Naive thymus-derived CD4-positive, alpha-beta T cell (primary cell): ENCODE measurements around the gene HHLA2. TPM values are rescaled to one million over a fixed set of nuclear protein-coding genes. Genes with fewer than 3 reads are reported as not detected.

ENCODE experiments used
- ATAC-seq: fragments of 150-1000 bp; cut with Tn5 transposase; 2 replicates; pipeline ENCODE4 v1.10.0; 2021; ENCODE audit warnings: mild to moderate bottlenecking, moderate library complexity
- CTCF ChIA-PET: fragments of 350-600 bp; sonication (Branson Sonifier 250); formaldehyde crosslinking; loops from one replicate; lab custom pipeline; 2021; ENCODE audit warnings: antibody characterized with exemption; lab: Charles Lee
- POLR2A ChIA-PET: fragments of 350-600 bp; sonication (Branson Sonifier 250); formaldehyde crosslinking; loops from one replicate; lab custom pipeline; 2021; ENCODE audit warnings: antibody characterized with exemption, inconsistent platforms; lab: Charles Lee
- DNase-seq, 9 donors: peaks; one replicate each; pipeline versions ENCODE4 v3.0.0 to v3.0.0-alpha.2; 2020 to 2022; ENCODE audit warnings: mixed read lengths in 1 of 9
- H3K27ac ChIP-seq: one replicate; pipeline ENCODE4 v1.7.0; 2013; ENCODE audit warnings: mild to moderate bottlenecking, low read depth, low read length, moderate library complexity
- H3K27me3 ChIP-seq, 2 donors: one replicate each; pipeline ENCODE4 v1.7.0; 2013; ENCODE audit warnings: low read length in 2 of 2, mild to moderate bottlenecking in 2 of 2, moderate library complexity in 2 of 2; ENCODE audit not compliant: control insufficient read depth in 2 of 2, insufficient read depth in 2 of 2
- H3K36me3 ChIP-seq, 3 experiments: 1 replicate in 2 of 3; 2 replicates in 1 of 3; pipeline ENCODE4 v1.7.0; 2013; ENCODE audit warnings: low read length in 3 of 3, mild to moderate bottlenecking in 3 of 3, moderate library complexity in 1 of 3; ENCODE audit not compliant: insufficient read depth in 3 of 3, control insufficient read depth in 2 of 3
- H3K4me1 ChIP-seq, 2 donors: one replicate each; pipeline ENCODE4 v1.7.0; 2013; ENCODE audit warnings: low read length in 2 of 2, mild to moderate bottlenecking in 2 of 2, moderate library complexity in 1 of 2; ENCODE audit not compliant: control insufficient read depth in 2 of 2, insufficient read depth in 2 of 2
- H3K4me3 ChIP-seq: 2 replicates; pipeline ENCODE4 v1.7.0; 2013; ENCODE audit warnings: mild to moderate bottlenecking, low read length
- H3K9me3 ChIP-seq, 3 experiments: 1 replicate in 2 of 3; 2 replicates in 1 of 3; pipeline ENCODE4 v1.7.0; 2013; ENCODE audit warnings: low read length in 3 of 3; ENCODE audit not compliant: control insufficient read depth in 2 of 3
- H3K27ac Mint-ChIP-seq, 9 donors: one replicate each; pipeline ENCODE4 v1.8.0; 2020 to 2022; ENCODE audit warnings: mixed read lengths in 9 of 9, mild to moderate bottlenecking in 8 of 9, moderate library complexity in 5 of 9, inconsistent platforms in 2 of 9
- H3K27me3 Mint-ChIP-seq, 5 donors: one replicate each; pipeline ENCODE4 v1.8.0; 2021 to 2022; ENCODE audit warnings: mixed read lengths in 5 of 5, mild to moderate bottlenecking in 1 of 5
- H3K36me3 Mint-ChIP-seq, 5 donors: one replicate each; pipeline ENCODE4 v1.8.0; 2020 to 2022; ENCODE audit warnings: mixed read lengths in 5 of 5, mild to moderate bottlenecking in 3 of 5, inconsistent platforms in 1 of 5
- H3K4me1 Mint-ChIP-seq, 7 donors: one replicate each; pipeline ENCODE4 v1.8.0; 2020 to 2022; ENCODE audit warnings: mixed read lengths in 7 of 7, mild to moderate bottlenecking in 3 of 7, inconsistent platforms in 1 of 7
- H3K4me3 Mint-ChIP-seq, 10 donors: one replicate each; pipeline ENCODE4 v1.8.0; 2020 to 2022; ENCODE audit warnings: mild to moderate bottlenecking in 10 of 10, mixed read lengths in 10 of 10, moderate library complexity in 6 of 10, inconsistent platforms in 2 of 10
- H3K9me3 Mint-ChIP-seq, 11 donors: one replicate each; pipeline ENCODE4 v1.8.0; 2020 to 2022; ENCODE audit warnings: mixed read lengths in 11 of 11, mild to moderate bottlenecking in 4 of 11, inconsistent platforms in 1 of 11, moderate library complexity in 1 of 11
- intact Hi-C, 2 donors: fragments of 100-400 bp; cut with micrococcal nuclease; formaldehyde crosslinking; loops; one replicate each; pipeline ENCODE4 v1.15.1; 2023
- polyA plus RNA-seq, 2 donors: library from polyadenylated mRNA; unstranded; fragments of 300-500 nt; fragmentation: Illumina TruSeq; gene quantifications; one replicate each; pipeline ENCODE4 v1.2.3, GENCODE V29; 2021
- total RNA-seq, 6 experiments: library from RNA in 5 of 6; stranded (reverse) in 5 of 6; gene quantifications; 1 replicate in 5 of 6; 2 replicates in 1 of 6; pipeline ENCODE4 v1.2.3 and lab custom pipeline; 2021 to 2026

HHLA2 gene
- total and polyA plus RNA-seq, 7 experiments from 2014 or later: 0.13 to 4.5 (median 0.34) TPM; not detected in 1

DNA sequence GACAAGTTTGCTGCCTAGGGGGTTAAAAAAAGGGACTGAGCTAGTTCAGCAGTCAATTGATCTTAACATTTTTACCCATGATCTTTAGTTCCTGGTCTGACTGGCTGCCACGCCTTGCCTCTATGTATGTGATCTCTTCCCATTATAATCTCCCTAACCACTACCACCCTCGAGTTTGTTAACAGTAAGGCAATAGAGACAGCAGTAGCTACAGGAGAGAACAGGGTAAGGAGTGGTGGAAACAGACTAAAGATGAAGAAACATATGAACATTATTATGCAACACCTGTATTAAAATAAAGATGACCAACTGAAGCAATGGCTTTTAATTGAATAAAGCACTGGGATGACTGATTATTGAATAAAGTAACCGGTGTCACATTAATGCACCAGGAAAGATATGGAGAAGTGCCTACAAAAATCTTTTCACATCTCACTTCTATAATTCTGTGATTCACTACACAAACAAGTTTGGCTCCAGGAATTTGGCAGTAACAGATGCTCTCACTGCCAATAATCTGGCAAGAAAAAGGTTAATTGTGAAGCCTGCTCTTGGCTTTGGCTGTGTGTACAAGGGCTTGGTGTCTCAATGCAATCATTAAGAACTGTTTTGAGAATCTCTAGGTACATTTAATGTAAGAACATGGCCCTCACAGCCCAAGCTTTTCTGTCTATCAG is 95.7 kb downstream of the HHLA2 start:
- no peak overlapping the region for H3K27ac ChIP-seq
- H3K27me3 ChIP-seq: no peaks in the 10 kb centered on the region
- Mint-ChIP-seq H3K4me3 (no peak overlapping the region), H3K27me3 (peaks cover 0 to 13% (median 0%) of the 10 kb centered on the region in 5 donors), H3K36me3 (peaks cover 0 to 8% (median 0%) of the 10 kb centered on the region in 5 donors), H3K27ac (no peak overlapping the region), H3K4me1 (peaks cover 0 to 18% (median 0%) of the 10 kb centered on the region in 7 donors), H3K9me3 (peaks cover 0 to 4% (median 0%) of the 10 kb centered on the region in 11 donors)
- H3K4me1 ChIP-seq: peaks cover 0 to 2% of the 10 kb centered on the region in 2 donors
- intact Hi-C loops: no loop called here
- ATAC-seq (no peak), DNase-seq (no peak)
- POLR2A ChIA-PET: no interaction called here
- no peaks in the 10 kb centered on the region for H3K36me3 ChIP-seq
- CTCF ChIA-PET: interaction anchor here (1.0 to 1.9 kb wide), 2 partner anchors 13 to 15 kb away, joined by 3 to 5 read pairs; no protein-coding TSS in a partner anchor
- no peak overlapping the region for H3K4me3 ChIP-seq
- no peaks in the 10 kb centered on the region for H3K9me3 ChIP-seq

DNA sequence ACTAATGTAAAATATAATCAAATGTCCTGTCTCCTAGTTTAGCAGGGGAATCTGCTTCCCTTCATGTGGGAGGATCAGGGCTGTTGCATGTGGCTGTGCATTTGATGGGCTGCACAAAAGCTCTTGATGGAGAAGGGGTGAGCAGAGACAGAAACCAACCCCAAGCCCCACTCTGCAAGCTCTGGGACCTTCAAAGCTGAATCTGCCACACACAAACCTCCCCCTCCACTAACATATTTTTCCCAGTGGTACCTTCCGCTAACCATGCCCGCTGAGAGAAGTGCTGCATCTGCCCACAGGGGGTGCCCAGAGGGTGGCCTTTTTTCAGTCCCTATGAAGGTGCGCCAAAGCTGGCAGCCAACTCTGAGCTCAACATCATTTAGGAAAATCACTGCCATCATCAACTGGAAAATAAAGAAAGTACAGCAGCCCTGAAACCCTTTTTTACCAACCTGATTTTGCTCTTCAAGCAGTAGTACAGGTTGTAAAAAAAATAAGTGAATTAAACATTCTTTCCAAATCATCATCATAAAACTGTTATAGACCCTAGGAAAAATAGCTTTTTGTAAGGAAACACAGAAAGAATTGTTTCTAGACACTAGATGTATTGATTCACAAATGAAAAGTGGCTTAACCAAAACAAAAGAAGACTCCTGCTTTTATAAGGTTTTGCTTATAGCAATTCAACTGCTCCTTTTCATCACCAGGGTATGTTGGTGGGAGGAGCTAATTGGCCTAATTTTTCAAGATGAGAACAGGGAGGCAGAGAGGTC is 97.0 kb downstream of the HHLA2 start:
- ChIA-PET POLR2A (interaction anchor here (0.6 kb wide), 1 partner anchor 795 kb away, joined by 3 read pairs; no protein-coding TSS in a partner anchor), CTCF (no interaction called here)
- ATAC-seq (no peak), DNase-seq (no peak)
- H3K4me3 ChIP-seq: no peak overlapping the region
- Mint-ChIP-seq H3K4me3 (no peak overlapping the region), H3K4me1 (peaks cover 0 to 8% (median 0%) of the 10 kb centered on the region in 7 donors), H3K36me3 (peaks cover 0 to 8% (median 0%) of the 10 kb centered on the region in 5 donors), H3K27me3 (peaks cover 0 to 18% (median 0%) of the 10 kb centered on the region in 5 donors), H3K9me3 (peaks cover 0 to 4% (median 0%) of the 10 kb centered on the region in 11 donors), H3K27ac (no peak overlapping the region)
- peaks cover 0 to 2% of the 10 kb centered on the region in 2 donors for H3K4me1 ChIP-seq
- H3K36me3 ChIP-seq: no peaks in the 10 kb centered on the region
- no peak overlapping the region for H3K27ac ChIP-seq
- intact Hi-C loops: no loop called here
- no peaks in the 10 kb centered on the region for H3K9me3 ChIP-seq
- no peaks in the 10 kb centered on the region for H3K27me3 ChIP-seq

DNA sequence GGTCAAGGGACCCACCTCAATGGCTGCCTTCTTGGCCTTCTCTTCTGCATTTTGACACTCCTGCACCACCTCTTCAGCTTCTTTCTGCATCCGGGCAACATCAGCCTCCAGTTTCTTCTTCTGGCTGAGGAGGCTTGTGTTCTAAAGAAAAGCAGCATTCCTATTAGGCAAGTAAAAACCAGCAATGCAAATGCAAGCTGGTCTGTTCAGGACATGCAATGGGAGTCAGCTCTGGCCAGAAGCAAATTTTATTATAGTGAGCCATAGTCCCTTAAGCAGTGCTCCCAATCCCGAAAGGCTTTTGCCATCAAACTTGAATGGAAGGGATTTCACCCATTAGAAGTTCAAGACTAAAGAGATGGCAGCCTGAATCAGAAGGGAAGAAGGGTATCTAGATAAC is 97.7 kb downstream of the HHLA2 start:
- H3K27me3 ChIP-seq: no peaks in the 10 kb centered on the region
- CTCF ChIA-PET: no interaction called here
- Mint-ChIP-seq H3K27me3 (peaks cover 0 to 18% (median 0%) of the 10 kb centered on the region in 5 donors), H3K4me1 (peaks cover 0 to 2% (median 0%) of the 10 kb centered on the region in 7 donors), H3K9me3 (peaks cover 0 to 4% (median 0%) of the 10 kb centered on the region in 11 donors), H3K27ac (no peak overlapping the region), H3K36me3 (peaks cover 0 to 8% (median 0%) of the 10 kb centered on the region in 5 donors), H3K4me3 (no peak overlapping the region)
- H3K4me1 ChIP-seq: peaks cover 0 to 2% of the 10 kb centered on the region in 2 donors
- DNase-seq: no peak
- POLR2A ChIA-PET: interaction anchor here (0.6 kb wide), 1 partner anchor 796 kb away, joined by 3 read pairs; no protein-coding TSS in a partner anchor
- ATAC-seq: no peak
- no peak overlapping the region for H3K4me3 ChIP-seq
- no peaks in the 10 kb centered on the region for H3K36me3 ChIP-seq
- H3K27ac ChIP-seq: no peak overlapping the region
- intact Hi-C loops: no loop called here
- no peaks in the 10 kb centered on the region for H3K9me3 ChIP-seq

DNA sequence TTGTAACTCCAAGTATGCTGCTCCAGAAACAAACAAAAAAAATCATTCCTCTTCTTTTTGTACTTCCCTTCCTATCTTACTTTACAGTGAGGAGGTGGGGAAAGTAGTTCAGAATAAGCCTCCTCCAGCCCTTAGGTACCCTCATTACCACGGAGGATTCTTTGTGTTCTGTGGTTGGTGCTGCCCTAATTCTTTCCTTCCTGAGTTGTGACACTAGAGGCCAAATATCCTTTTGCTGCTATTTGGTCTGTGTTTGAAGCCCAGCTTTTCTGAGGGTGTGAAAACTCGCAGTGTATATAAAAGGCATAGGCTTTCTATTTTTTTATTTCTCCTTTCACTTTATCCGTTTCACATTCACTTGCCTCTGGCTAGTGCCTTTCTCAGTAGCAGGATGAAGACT is 98.2 kb downstream of the HHLA2 start:
- Mint-ChIP-seq H3K36me3 (peaks cover 0 to 9% (median 0%) of the 10 kb centered on the region in 5 donors), H3K4me1 (peaks cover 0 to 2% (median 0%) of the 10 kb centered on the region in 7 donors), H3K27ac (no peak overlapping the region), H3K9me3 (peaks cover 0 to 4% (median 0%) of the 10 kb centered on the region in 11 donors), H3K4me3 (no peak overlapping the region), H3K27me3 (peaks cover 0 to 18% (median 0%) of the 10 kb centered on the region in 5 donors)
- DNase-seq (no peak), ATAC-seq (no peak)
- intact Hi-C loops: no loop called here
- no peaks in the 10 kb centered on the region for H3K9me3 ChIP-seq
- H3K36me3 ChIP-seq: no peaks in the 10 kb centered on the region
- H3K4me1 ChIP-seq: peaks cover 0 to 2% of the 10 kb centered on the region in 2 donors
- POLR2A ChIA-PET: no interaction called here
- CTCF ChIA-PET: no interaction called here
- no peaks in the 10 kb centered on the region for H3K27me3 ChIP-seq
- no peak overlapping the region for H3K4me3 ChIP-seq
- no peak overlapping the region for H3K27ac ChIP-seq

DNA sequence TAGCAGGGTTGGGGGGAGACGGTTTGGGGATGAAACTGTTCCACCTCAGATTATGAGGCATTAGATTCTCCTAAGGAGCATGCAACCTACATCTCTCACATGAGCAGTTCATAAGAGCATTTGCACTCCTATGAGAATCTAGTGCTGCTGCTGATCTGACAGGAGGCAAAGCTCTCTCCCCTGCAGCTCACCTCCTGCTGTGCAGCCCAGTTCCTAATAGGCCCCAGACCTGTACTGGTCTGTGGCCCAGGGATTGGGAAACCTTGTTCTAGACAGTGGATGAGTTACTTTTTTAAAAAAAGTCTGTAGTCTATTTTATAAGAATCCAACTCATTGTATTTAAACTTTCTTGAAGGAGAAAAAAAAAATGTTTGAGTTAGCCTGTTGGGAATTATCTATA is 100.0 kb downstream of the HHLA2 start:
- ATAC-seq (no peak), DNase-seq (no peak)
- Histone ChIP-seq H3K4me1 (peaks cover 0 to 2% of the 10 kb centered on the region in 2 donors), H3K27ac (no peak overlapping the region), H3K9me3 (no peaks in the 10 kb centered on the region), H3K4me3 (no peak overlapping the region), H3K36me3 (no peaks in the 10 kb centered on the region), H3K27me3 (no peaks in the 10 kb centered on the region)
- peaks cover 0 to 9% (median 0%) of the 10 kb centered on the region in 11 donors for H3K9me3 Mint-ChIP-seq
- intact Hi-C loops: no loop called here
- no peak overlapping the region for H3K4me3 Mint-ChIP-seq
- H3K4me1 Mint-ChIP-seq: peaks cover 0 to 2% (median 0%) of the 10 kb centered on the region in 7 donors
- POLR2A ChIA-PET: no interaction called here
- no peak overlapping the region for H3K27ac Mint-ChIP-seq
- H3K27me3 Mint-ChIP-seq: peaks cover 0 to 13% (median 0%) of the 10 kb centered on the region in 5 donors
- H3K36me3 Mint-ChIP-seq: peaks cover 0 to 10% (median 0%) of the 10 kb centered on the region in 5 donors
- CTCF ChIA-PET: no interaction called here

DNA sequence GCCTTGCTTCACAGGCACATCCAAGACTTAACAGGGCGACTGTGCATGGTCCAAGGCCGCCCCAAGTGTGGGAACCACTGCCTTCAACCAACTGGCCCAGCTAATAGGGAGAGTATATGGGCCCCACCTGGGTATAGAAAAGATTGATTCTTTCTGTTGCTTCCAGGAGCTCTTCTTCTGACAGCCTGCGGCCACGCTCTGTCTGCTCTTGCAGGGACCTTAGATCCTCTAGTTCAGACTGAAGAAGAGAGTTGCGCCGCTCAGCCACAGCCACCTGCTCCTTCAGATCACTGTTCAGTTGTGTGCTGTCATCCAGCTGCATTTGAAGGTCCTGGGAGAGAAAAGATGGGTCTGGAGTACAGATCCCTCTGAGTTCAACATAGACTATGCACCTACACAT is 102.2 kb downstream of the HHLA2 start:
- Histone ChIP-seq H3K27ac (no peak overlapping the region), H3K9me3 (no peaks in the 10 kb centered on the region), H3K4me3 (no peak overlapping the region), H3K4me1 (peaks cover 0 to 2% of the 10 kb centered on the region in 2 donors), H3K36me3 (no peaks in the 10 kb centered on the region), H3K27me3 (no peaks in the 10 kb centered on the region)
- peaks cover 0 to 2% (median 0%) of the 10 kb centered on the region in 7 donors for H3K4me1 Mint-ChIP-seq
- H3K4me3 Mint-ChIP-seq: no peak overlapping the region
- intact Hi-C loops: no loop called here
- ChIA-PET CTCF (no interaction called here), POLR2A (no interaction called here)
- H3K27ac Mint-ChIP-seq: no peak overlapping the region
- peaks cover 0 to 8% (median 0%) of the 10 kb centered on the region in 11 donors for H3K9me3 Mint-ChIP-seq
- DNase-seq (no peak), ATAC-seq (no peak)
- H3K36me3 Mint-ChIP-seq: peaks cover 0 to 4% (median 0%) of the 10 kb centered on the region in 5 donors
- H3K27me3 Mint-ChIP-seq: peaks cover 0 to 4% (median 0%) of the 10 kb centered on the region in 5 donors
